GM18870 (cell line): ENCODE data around the gene TCEANC2.
"Not testable (repeated sequence)": the region's sequence is repeated elsewhere in the genome, so short reads cannot be mapped to it uniquely, and the experiment has no call there.

Experiments
- ATAC-seq: cut with Tn5 transposase; IDR thresholded peaks from one replicate; pipeline ENCODE4 v1.9.1; 2021; ENCODE audit warnings: moderate library complexity; ENCODE audit not compliant: unreplicated experiment

The TCEANC2 gene

GRCh38 chr1:54024811-54025210, 28.6 kb upstream of the TCEANC2 start:
- ATAC-seq, result not testable (repeated sequence)

GRCh38 chr1:54027848-54028247, 25.6 kb upstream of the TCEANC2 start:
- ATAC-seq, result no peak

- no peak for ATAC-seq
These were observed 24.8 kb upstream of the TCEANC2 start for GRCh38 chr1:54028306-54029251.

- ATAC-seq, result no peak
These were observed 15.9 kb upstream of the TCEANC2 start for GRCh38 chr1:54037476-54037875.

GRCh38 chr1:54041806-54042205, 11.6 kb upstream of the TCEANC2 start:
- ATAC-seq, result no peak

- ATAC-seq, result no peak
These were observed 7.9 kb upstream of the TCEANC2 start for GRCh38 chr1:54045496-54045895.

- ATAC-seq, result no peak
These were observed 6.6 kb upstream of the TCEANC2 start for GRCh38 chr1:54046671-54047383.

GRCh38 chr1:54047384-54048305, 5.8 kb upstream of the TCEANC2 start:
- no peak for ATAC-seq

GRCh38 chr1:54050435-54050834, 3.0 kb upstream of the TCEANC2 start:
- ATAC-seq, result not testable (repeated sequence)

GRCh38 chr1:54051933-54052430, 1.4 kb upstream of the TCEANC2 start:
- ATAC-seq, result no peak

GRCh38 chr1:54052431-54052933, 926 bp upstream of the TCEANC2 start:
- ATAC-seq, result peak; percentile 3

- no peak for ATAC-seq
These were observed 483 bp downstream of the TCEANC2 start for GRCh38 chr1:54053745-54054437.

- no peak for ATAC-seq
These were observed 986 bp downstream of the TCEANC2 start for GRCh38 chr1:54054438-54054749.

- ATAC-seq, result no peak
These were observed 10.9 kb downstream of the TCEANC2 start for GRCh38 chr1:54064299-54064698.

- ATAC-seq, result no peak
These were observed 16.4 kb downstream of the TCEANC2 start for GRCh38 chr1:54069791-54070170.

- ATAC-seq, result no peak
These were observed 16.9 kb downstream of the TCEANC2 start for GRCh38 chr1:54070171-54070837.

- no peak for ATAC-seq
These were observed 24.0 kb downstream of the TCEANC2 start for GRCh38 chr1:54077359-54077758.

- ATAC-seq, result no peak
These were observed 27.2 kb downstream of the TCEANC2 start for GRCh38 chr1:54080598-54081049.
